Stimulated activated naive CD4-positive, alpha-beta T cell (primary cell): ENCODE measurements around the gene AP2M1.

Experiments
- DNase-seq, 6 experiments: peaks; one replicate each; lab custom pipeline; 2025; lab: John Stamatoyannopoulos, UW

AP2M1 gene

DNA sequence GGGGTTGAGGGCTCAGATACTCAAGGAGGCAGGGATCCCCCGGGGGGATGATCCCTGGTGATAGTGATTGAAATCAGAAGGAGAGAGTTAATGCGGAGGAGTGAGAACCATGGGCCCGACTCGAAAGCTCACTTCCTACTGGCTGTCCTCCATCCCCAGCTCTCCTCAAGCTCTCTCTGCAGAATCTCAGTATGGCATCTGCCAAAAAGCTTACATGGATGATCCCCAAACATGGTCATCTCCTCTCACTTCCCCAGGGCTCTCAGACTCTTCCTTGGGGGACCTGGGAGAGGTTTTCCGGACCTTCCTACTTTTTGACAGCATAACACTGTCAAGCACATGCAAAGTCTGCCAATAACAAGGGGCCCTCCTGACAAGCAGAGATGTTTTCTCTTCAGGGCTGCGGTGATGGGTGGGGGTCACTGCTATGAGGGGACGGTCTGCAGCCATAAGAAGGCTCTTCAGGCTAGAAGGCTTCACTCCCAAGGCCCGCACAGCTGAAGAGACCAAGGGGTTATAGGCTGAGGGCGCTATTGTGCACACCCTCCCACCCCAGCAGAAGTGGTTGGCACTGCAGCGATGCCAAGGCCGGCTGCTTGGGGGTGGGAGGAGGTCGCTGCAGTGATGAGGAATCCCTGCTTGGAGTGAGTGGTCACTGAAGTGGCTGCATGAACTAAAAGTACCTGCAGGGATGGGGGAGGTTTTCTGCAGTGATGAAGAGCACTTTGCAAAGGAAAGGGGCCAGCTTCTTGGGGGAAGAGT, 53.9 kb downstream of the AP2M1 start:
- DNase-seq, result no peak

DNA sequence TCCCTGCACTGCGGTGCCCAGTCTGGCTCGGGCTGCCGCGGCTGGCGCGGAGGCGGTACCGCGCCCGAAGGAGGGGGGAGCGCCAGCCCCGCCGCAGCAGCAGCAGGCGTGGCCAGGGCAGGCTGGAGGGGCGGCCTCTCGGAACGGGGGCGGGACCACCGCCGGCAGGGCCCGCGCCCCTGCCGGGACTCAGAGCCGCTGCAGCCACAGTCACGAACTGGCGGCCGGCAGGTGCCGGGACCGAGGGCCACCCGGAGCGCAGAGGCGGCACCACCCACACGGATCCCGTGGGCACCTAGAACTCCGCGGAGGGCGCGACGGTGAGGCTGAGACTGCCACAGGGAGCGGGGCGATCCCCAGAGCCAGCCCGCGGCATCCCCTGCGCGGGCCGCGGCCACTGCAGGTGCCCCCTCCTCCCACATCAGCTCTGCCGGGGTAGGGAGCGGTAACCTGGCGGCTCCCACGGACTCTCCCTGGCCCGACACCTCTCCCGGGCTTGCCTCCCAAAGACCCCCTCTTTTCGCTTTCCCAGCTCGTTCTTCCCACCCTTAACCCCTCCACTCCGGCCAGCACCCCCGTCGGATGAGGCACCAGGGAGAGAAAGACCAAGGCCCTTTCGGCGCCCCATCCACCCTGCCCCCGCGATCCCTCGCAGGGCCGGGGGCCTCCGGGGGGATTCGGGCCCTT, 54.9 kb downstream of the AP2M1 start, which contains the start of gene VWA5B2:
VWA5B2 (plus strand) TSS at position 192 of the 687 bp plus-strand sequence. CDS start 944 bp downstream, outside the sequence.
- peak; percentile 23 to 62 (median 59) for DNase-seq

DNA sequence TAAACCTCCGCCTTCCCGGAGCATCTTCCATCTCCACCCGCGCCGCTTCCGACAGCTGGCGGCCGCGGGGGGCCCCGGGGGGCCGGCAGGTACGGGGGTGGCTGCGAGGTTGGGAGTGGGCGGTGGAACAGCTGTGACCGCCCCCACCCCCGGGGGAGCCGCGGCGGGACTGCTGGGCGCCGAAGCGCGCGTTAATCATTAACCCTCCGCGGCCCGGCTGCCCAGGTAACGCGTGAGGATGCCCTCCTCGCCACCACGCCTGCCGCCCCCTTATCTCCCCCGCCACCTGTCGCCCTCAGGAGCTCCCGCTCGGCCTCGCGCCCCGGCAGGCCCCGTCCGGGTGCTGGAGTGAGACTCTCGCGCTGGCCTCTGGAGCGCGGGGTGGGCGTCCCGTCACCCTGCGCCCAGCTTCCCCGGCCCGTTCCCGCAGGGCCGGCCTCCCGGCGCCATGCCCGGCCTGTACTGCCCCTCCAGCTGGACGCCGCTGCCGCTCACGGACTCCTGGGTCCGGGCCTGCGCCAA, 55.5 kb downstream of the AP2M1 start:
- peak in 1 of 6 experiments; percentile 25 for DNase-seq

DNA sequence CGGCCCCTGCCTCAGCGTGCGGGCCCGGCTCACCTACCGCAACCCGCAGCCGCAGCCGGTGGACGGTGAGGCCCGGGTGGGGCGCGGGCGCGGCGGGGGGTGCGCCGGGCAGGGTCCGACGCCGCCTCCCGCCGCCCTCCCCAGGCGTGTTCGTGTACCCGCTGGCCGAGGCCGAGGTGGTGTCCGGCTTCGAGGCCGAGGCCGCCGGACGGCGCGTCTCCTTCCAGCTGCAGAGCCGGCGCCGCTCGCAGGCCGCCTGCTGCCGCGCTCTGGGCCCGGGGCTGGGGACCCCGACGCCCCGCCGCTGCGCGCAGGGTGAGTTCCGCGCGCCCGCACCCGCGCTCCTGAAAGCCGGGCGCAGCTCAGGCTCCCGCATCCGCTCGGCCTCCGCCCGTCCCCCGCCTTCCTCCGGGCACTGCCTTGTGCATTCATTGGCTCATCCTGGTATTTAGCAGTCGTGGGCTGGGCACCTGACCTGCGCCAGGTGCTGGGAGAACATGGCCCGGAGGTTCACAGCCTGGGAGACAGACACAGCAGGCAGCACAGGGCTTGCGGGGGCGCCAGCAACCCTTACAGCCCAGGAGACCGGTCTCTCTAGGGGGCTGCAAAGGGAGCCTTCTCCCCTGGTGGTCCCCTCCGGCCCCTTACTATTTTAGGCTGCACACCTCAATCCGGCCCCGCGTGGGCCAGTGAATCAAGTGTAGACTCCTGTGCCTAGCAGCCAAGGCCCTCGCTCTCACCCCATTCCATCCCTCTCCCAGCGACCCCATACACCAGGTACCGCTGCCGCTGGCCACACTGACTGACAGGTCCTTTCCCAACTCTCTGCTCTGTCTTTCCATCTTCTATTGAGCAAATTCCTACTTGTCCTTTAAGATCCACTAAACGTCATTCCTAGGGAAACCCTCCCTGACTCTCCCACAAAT, 56.2 kb downstream of the AP2M1 start:
- no peak for DNase-seq

DNA sequence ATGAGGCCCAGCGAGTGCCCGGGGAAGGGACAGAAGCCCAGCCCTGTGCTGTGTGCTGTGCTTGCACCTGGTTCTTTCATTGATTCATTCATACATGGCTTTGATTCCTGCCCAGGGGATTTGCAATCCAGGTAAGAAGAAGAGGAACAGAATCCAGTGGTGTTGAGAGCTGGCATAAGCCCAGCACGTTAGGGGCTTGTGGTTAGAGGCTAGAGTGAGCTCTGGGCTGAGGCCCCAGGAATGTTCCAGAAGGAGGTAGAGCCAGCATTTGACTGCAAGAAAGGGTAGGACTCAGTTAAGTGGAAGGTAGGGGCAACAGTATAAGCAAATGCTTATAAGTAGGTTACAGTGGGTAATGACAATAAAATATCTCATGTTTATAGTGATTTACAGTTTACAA, 57.0 kb downstream of the AP2M1 start:
- no peak for DNase-seq

DNA sequence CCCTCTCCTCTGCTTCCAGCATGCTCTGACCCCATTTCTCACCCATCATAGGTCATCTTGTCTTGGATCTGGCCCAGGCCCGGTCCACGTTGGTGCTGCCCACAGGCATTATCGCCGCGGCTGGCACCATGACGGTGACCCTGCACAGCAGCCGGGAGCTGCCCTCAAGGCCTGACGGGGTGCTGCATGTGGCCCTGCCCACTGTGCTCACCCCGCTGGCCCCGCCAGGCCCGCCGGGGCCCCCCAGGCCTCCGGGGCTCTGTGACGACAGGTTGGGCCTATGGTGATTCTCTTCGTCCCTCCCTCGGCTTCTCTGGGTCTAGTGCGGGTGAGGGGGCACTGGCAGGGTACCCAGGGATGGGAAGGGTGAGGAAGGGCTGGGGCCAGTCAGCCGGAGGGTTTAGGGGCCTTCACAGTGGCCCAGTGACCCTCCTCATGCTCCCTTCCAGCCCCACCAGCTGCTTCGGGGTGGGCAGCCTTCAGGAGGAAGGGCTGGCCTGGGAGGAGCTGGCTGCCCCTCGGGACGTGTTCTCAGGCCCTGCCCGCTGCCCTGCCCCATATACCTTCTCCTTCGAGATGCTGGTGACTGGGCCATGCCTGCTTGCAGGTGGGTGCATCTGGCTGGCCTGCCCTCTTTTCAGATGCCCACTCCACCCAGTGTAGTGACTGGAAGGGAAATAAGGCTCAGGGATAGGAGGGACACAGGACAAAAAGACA, 58.6 kb downstream of the AP2M1 start:
- no peak for DNase-seq
